GM18499 (cell line): ENCODE data around the gene SH3BGR.

Experiments
- ATAC-seq: cut with Tn5 transposase; IDR thresholded peaks from one replicate; pipeline ENCODE4 v1.9.1; 2021; ENCODE audit warnings: moderate number of reproducible peaks; ENCODE audit not compliant: insufficient read depth, unreplicated experiment

Gene SH3BGR

GRCh38 chr21:39510240-39510639, 58.5 kb downstream of the SH3BGR start:
- ATAC-seq: no peak

GRCh38 chr21:39511102-39511501, 59.3 kb downstream of the SH3BGR start:
- ATAC-seq: no peak

GRCh38 chr21:39513735-39514134, 62.0 kb downstream of the SH3BGR start:
- ATAC-seq: no peak

GRCh38 chr21:39515684-39516472, 64.1 kb downstream of the SH3BGR start:
- no peak for ATAC-seq

GRCh38 chr21:39518055-39518846, 66.5 kb downstream of the SH3BGR start:
- ATAC-seq: no peak

GRCh38 chr21:39518847-39519210, 67.1 kb downstream of the SH3BGR start:
- no peak for ATAC-seq

- ATAC-seq: no peak
Observed at GRCh38 chr21:39519835-39520234, 68.1 kb downstream of the SH3BGR start.

GRCh38 chr21:39523399-39523798, 71.6 kb downstream of the SH3BGR start:
- ATAC-seq: no peak

- no peak for ATAC-seq
Observed at GRCh38 chr21:39523915-39524314, 72.1 kb downstream of the SH3BGR start.

GRCh38 chr21:39525129-39525528, 73.4 kb downstream of the SH3BGR start:
- ATAC-seq: no peak

- no peak for ATAC-seq
Observed at GRCh38 chr21:39525601-39526000, 73.8 kb downstream of the SH3BGR start.

GRCh38 chr21:39527067-39527595, 75.4 kb downstream of the SH3BGR start:
- ATAC-seq: no peak

GRCh38 chr21:39527664-39528381, 76.1 kb downstream of the SH3BGR start:
- ATAC-seq: no peak

- ATAC-seq: no peak
Observed at GRCh38 chr21:39529026-39529425, 77.3 kb downstream of the SH3BGR start.

GRCh38 chr21:39531064-39531463, 79.3 kb downstream of the SH3BGR start:
- no peak for ATAC-seq

GRCh38 chr21:39531840-39532239, 80.1 kb downstream of the SH3BGR start:
- ATAC-seq: no peak

GRCh38 chr21:39533545-39534380, 82.0 kb downstream of the SH3BGR start:
- ATAC-seq: no peak

GRCh38 chr21:39535646-39536437, 84.1 kb downstream of the SH3BGR start:
- no peak for ATAC-seq

GRCh38 chr21:39536835-39537234, 85.1 kb downstream of the SH3BGR start:
- no peak for ATAC-seq
